ENCODE results near the gene ESYT3.

The ESYT3 gene

DNA sequence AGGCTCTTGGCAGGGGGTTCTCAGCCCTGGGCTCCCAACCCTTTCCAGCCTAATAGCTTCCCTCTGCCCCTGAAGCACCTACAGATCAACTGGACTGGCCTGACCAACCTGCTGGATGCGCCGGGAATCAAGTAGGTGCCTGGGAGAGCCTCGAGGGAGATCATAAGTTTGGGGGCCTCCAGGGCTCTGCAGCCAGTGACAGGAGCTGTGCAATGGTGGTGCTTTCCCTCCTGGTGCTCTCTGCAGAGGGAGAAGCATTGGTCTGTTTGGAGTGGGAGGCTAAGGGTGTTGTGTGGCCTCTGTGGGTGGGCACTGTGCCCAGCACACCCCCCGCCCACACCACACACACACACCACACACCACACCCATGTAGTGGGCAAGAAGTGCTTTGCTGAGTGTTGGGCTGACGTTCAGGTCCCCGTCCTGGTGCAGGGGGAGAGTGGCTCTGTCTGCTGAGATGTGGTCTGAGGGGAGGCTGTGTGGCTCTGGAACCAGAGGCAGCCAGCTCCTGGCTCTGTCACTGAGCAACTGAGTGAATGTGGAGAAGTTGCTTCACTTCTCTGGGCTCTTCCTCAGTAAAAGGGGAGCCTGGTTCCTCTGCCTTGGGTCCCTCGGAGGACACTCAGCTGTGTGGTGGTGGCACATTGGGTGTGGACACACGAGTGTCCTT is 26.3 kb downstream of the ESYT3 start:
- H3K27ac ChIP-seq, result no peak overlapping the region
- no peak for TF ChIP-seq ZFX (IDR thresholded peaks at IDR 0.05)
- TF ChIP-seq, protein P1, sequence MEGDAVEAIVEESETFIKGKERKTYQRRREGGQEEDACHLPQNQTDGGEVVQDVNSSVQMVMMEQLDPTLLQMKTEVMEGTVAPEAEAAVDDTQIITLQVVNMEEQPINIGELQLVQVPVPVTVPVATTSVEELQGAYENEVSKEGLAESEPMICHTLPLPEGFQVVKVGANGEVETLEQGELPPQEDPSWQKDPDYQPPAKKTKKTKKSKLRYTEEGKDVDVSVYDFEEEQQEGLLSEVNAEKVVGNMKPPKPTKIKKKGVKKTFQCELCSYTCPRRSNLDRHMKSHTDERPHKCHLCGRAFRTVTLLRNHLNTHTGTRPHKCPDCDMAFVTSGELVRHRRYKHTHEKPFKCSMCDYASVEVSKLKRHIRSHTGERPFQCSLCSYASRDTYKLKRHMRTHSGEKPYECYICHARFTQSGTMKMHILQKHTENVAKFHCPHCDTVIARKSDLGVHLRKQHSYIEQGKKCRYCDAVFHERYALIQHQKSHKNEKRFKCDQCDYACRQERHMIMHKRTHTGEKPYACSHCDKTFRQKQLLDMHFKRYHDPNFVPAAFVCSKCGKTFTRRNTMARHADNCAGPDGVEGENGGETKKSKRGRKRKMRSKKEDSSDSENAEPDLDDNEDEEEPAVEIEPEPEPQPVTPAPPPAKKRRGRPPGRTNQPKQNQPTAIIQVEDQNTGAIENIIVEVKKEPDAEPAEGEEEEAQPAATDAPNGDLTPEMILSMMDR (conservative IDR thresholded peaks at IDR 0.05), result no peak

DNA sequence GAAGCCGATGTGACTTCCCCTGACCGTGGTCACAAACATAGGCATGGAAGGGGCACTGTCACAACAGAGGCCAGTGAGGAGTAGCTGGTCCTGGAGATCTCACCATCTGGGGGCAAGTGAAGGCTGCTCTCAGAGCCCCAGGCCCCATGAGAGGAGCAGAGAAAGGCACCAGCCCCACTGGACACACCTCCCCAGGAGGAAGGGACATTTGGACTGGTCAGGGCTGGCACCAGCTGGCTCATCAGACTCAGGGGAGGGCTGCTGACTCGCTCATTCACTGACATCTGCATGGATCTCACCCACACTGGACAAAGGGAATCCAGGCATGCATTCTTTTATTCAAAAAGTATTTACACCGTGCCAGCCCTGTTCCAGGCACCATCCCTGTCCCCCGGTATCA is 26.8 kb downstream of the ESYT3 start:
- H3K27ac ChIP-seq, result no peak overlapping the region
- TF ChIP-seq ZFX (IDR thresholded peaks at IDR 0.05), result no peak
- TF ChIP-seq, protein P1 (conservative IDR thresholded peaks at IDR 0.05), result no peak

- TF ChIP-seq, protein P1 (conservative IDR thresholded peaks at IDR 0.05), result no peak
- no peak for TF ChIP-seq ZFX (IDR thresholded peaks at IDR 0.05)
- H3K27ac ChIP-seq, result no peak overlapping the region
Observed at GRCh38 chr3:138461896-138462295, 27.5 kb downstream of the ESYT3 start.

DNA sequence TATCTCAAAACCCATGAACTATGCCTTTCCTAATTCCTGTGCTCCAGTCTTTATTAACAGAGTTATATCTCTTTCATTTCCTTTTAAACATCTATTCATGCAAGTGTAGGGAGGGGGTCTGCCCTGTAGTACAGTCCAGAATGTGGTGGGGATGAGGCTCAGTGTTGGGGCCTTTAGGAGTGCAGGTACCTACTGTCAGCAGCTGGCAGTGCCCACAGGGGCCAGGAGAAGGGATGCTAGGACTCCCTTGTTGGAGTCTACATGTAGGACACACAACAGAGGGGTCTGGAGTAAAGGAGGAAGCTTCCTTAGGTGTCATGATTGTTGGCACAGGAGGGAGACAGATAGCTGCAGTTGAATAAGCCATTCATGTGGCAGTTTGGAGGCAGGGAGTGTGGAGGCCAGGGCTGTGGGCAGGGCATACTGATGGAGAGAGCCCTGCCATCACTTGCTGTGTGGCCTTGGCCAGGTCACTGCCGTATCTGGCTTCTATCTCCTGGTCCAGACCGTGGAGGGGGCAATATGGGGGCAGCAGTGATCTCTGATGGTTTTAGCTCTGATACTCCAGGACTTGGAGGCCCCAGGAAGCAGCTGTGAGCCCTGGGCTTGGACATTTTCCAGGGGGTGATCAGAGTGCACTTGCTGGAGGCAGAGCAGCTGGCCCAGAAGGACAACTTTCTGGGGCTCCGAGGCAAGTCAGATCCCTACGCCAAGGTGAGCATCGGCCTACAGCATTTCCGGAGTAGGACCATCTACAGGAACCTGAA is 29.5 kb downstream of the ESYT3 start:
- H3K27ac ChIP-seq, result no peak overlapping the region
- no peak for TF ChIP-seq ZFX (IDR thresholded peaks at IDR 0.05)
- TF ChIP-seq, protein P1 (conservative IDR thresholded peaks at IDR 0.05), result no peak

DNA sequence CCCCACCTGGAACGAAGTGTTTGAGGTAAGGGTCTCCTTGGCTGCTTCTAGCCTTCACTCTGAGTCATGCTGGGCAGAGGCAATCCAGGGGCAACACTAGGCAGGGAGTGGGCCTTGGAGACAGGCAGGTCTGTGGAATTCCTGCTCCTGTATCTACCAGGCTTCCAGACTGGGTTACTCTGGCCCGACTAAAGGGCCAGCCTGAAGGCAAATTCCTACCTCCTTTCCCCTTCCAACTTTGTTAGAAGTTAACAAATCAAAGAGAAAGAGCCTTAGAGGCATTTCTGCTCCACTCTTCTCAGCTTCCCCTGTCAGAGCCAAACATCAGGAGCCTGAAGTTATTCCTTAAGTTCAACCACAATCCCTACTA is 30.1 kb downstream of the ESYT3 start:
- TF ChIP-seq, protein P1 (conservative IDR thresholded peaks at IDR 0.05), result no peak
- TF ChIP-seq ZFX (IDR thresholded peaks at IDR 0.05), result no peak
- H3K27ac ChIP-seq, result no peak overlapping the region

- TF ChIP-seq, protein P1 (conservative IDR thresholded peaks at IDR 0.05), result no peak
- TF ChIP-seq ZFX (IDR thresholded peaks at IDR 0.05), result no peak
- H3K27ac ChIP-seq, result no peak overlapping the region
Observed at GRCh38 chr3:138465451-138465850, 31.0 kb downstream of the ESYT3 start.

DNA sequence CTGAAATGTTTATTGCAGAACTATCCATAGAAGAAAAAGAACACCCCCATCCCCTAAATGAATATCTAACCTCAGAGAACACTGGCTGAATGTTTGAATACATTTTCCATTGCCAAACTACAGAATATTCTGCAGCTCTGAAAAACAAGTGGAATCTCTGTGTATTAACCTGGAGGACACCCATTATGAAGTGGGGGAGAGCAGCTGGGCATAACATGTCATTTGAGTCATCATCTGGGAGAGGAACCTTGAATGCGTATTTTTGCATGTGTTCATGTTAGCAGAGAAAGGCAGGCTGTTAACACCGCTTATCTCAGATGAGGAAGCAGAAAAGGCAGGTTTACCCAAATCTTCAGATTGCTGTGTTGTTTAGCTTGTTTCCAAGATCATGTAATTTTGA is 31.5 kb downstream of the ESYT3 start:
- no peak for TF ChIP-seq ZFX (IDR thresholded peaks at IDR 0.05)
- TF ChIP-seq, protein P1 (conservative IDR thresholded peaks at IDR 0.05), result no peak
- no peak overlapping the region for H3K27ac ChIP-seq

All from C4-2B (cell line).